Mesothelial cell of epicardium (in vitro differentiated cells): ENCODE data around the gene IQGAP2. TPM values are rescaled to one million over a fixed set of nuclear protein-coding genes. Genes with fewer than 3 reads are reported as not detected.

Experiments used
- DNase-seq, 2 experiments: peaks; one replicate each; pipeline ENCODE4 v3.0.0; 2021; ENCODE audit warnings: low spot score in 2 of 2; ENCODE audit not compliant: unreplicated experiment in 2 of 2
- H3K27ac Mint-ChIP-seq: 2 replicates; pipeline ENCODE4 v1.8.0; 2021; ENCODE audit warnings: mixed read lengths
- H3K27me3 Mint-ChIP-seq: 2 replicates; pipeline ENCODE4 v1.8.0; 2021; ENCODE audit warnings: low read depth, mixed read lengths
- H3K36me3 Mint-ChIP-seq: 2 replicates; pipeline ENCODE4 v1.8.0; 2021; ENCODE audit warnings: mixed read lengths
- H3K4me1 Mint-ChIP-seq: 2 replicates; pipeline ENCODE4 v1.8.0; 2021; ENCODE audit warnings: mixed read lengths
- H3K4me3 Mint-ChIP-seq: 2 replicates; pipeline ENCODE4 v1.8.0; 2021; ENCODE audit warnings: mild to moderate bottlenecking, moderate library complexity, mixed read lengths
- H3K9me3 Mint-ChIP-seq: 2 replicates; pipeline ENCODE4 v1.8.0; 2021; ENCODE audit warnings: mixed read lengths
- CTCF ChIP-seq: fragments of 200-600 bp; sonication (generic); IDR thresholded peaks from one replicate; pipeline ENCODE4 v1.5.0; 2021; ENCODE audit warnings: antibody characterized with exemption; ENCODE audit not compliant: unreplicated experiment
- total RNA-seq: library from RNA; stranded (reverse); gene quantifications from 3 replicates; pipeline ENCODE4 v1.2.1, GENCODE V29; 2021

The IQGAP2 gene
- total RNA-seq, 1 donor from 2014 or later: 13.9 TPM

- Mint-ChIP-seq H3K9me3 (no peaks in the 10 kb centered on the region), H3K36me3 (no peaks in the 10 kb centered on the region), H3K27ac (no peak overlapping the region), H3K4me3 (no peak overlapping the region), H3K4me1 (peaks cover 6% of the 10 kb centered on the region), H3K27me3 (no peaks in the 10 kb centered on the region)
- no peak for DNase-seq
- TF ChIP-seq CTCF: no peak
Observed at GRCh38 chr5:76747706-76748105, 344.6 kb downstream of the IQGAP2 start.

DNA sequence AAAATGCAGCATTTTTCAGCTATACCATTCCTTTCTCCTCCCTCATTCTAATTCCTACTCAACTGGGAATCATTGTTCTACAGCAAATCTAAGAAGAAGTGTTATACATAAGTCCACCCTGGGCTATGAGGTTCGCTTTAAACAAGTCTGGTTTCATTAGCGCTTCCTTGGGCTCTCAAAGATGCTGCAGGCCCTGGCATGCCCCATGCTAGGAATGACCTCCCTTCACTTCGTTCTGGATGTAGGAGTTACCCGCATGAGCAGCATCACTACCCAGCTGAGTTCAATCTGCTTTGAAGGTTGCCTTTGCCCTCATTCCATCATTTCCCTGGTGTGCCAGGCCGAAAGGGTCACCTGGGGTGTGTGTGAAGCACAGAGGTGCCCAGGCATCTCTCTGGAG, 348.2 kb downstream of the IQGAP2 start:
- H3K4me3 Mint-ChIP-seq: no peak overlapping the region
- no peaks in the 10 kb centered on the region for H3K9me3 Mint-ChIP-seq
- H3K27me3 Mint-ChIP-seq: no peaks in the 10 kb centered on the region
- H3K27ac Mint-ChIP-seq: no peak overlapping the region
- H3K4me1 Mint-ChIP-seq: peaks cover 22% of the 10 kb centered on the region
- no peak for TF ChIP-seq CTCF
- DNase-seq: no peak
- H3K36me3 Mint-ChIP-seq: no peaks in the 10 kb centered on the region

DNA sequence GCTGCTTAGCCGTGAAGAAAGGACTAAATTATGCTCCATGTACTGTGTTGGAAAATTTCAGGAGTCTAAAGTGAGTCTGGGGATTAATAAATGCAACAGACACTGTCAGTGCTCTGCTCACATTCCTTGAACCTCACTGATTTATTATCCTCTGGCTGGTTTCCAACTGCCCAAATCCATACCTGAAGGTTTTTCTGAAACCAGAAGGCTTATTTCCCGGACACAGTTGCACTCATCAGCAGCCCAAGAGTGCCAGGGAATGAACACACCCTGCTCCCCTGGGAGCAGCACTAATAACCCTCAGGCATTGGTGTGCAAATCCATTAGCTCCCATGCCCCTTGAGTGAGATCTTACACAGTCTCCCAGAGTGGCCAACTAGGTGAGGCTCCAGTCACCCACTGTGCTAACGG, 351.6 kb downstream of the IQGAP2 start:
- no peak for DNase-seq
- Mint-ChIP-seq H3K4me1 (peaks cover 28% of the 10 kb centered on the region), H3K27ac (peak overlapping the region; percentile 36), H3K27me3 (no peaks in the 10 kb centered on the region), H3K9me3 (no peaks in the 10 kb centered on the region), H3K36me3 (no peaks in the 10 kb centered on the region), H3K4me3 (no peak overlapping the region)
- TF ChIP-seq CTCF: no peak

DNA sequence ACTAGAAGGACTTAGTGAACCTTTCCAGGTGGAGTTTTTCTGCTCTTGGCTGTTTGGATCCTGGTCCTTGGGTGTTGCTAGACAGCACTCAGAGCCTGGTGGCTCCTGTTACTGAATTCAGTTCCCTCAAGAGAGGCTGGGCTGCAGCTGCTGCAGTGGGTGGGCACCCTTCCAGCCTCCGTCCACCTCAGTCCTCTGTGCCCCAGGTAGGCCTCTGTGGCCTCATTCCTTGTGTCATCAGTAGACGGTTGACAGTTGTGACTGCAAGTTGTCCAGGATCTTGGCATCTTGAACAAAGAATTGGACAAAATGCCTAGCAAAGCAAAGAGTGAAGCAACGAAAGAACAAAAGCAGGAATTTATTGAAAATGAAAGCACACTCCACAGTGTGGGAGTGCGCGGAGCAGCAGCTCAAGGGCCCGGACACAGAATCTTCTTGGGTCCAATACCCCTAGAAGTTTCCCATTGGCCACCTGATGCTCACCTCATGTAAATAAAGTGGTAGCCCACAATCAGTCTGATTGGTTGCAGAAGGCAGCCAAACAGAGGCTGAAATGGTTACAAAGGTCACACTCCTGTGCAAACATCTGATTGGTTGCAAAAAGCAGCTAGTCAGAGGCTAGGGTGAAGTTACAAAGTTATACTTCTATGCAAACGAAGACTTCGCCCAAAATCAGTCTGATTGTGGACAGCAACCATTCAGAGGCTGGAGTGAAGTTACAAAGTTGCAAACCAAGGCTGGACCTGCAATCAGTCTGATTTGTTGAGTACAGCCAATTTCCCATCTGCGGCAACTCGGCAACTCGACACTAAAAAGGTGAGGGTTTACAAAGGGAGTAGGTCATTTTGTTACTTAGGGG, 352.9 kb downstream of the IQGAP2 start:
- H3K9me3 Mint-ChIP-seq: no peaks in the 10 kb centered on the region
- H3K27me3 Mint-ChIP-seq: no peaks in the 10 kb centered on the region
- no peak overlapping the region for H3K27ac Mint-ChIP-seq

DNA sequence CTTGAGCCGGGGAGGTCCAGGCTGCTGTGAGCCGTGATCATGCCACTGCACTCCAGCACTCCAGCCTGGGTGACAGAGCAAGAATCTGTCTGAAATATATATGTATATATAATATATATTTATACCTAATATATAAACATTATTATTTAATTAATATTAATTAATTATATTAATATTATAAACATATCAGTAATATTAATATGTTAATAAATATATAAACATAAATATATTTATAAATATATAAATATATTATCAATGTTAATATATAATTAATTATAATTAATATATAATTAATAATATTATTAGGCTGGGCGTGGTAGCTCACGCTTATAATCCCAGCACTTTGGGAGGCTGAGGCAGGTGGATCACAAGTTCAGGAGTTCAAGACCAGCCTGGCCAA, 354.0 kb downstream of the IQGAP2 start:
- no peak overlapping the region for H3K4me3 Mint-ChIP-seq
- no peak overlapping the region for H3K27ac Mint-ChIP-seq
- TF ChIP-seq CTCF: no peak
- peaks cover 30% of the 10 kb centered on the region for H3K4me1 Mint-ChIP-seq
- no peaks in the 10 kb centered on the region for H3K36me3 Mint-ChIP-seq
- H3K27me3 Mint-ChIP-seq: no peaks in the 10 kb centered on the region
- H3K9me3 Mint-ChIP-seq: no peaks in the 10 kb centered on the region
- DNase-seq: no peak

More for the DNA sequence above, 352.9 kb downstream of the IQGAP2 start:
- no peak for DNase-seq
- H3K36me3 Mint-ChIP-seq: no peaks in the 10 kb centered on the region
- no peak for TF ChIP-seq CTCF
- peaks cover 28% of the 10 kb centered on the region for H3K4me1 Mint-ChIP-seq
- H3K4me3 Mint-ChIP-seq: no peak overlapping the region

Other genes with a start within 250 kb of the IQGAP2 start
- gene F2RL2, start 220.1 kb downstream of the IQGAP2 start, total RNA-seq: 1.4 to 3.3 TPM (median 2.4 TPM) in 3 replicates